ENCODE measurements around the gene PUS10.

- TF ChIP-seq CTCF (IDR thresholded peaks at IDR 0.05) (no peak), POLR2AphosphoS5 (IDR thresholded peaks at IDR 0.05) (no peak)
Measured at GRCh38 chr2:61059382-61059781, 41.3 kb upstream of the PUS10 start.
